Neutrophil (primary cell): ENCODE measurements around the gene AFAP1L2.
"Not testable (repeated sequence)": the region's sequence is repeated elsewhere in the genome, so short reads cannot be mapped to it uniquely, and the experiment has no call there.

Experiments
- H3K27ac ChIP-seq: fragments of 200-600 bp; sonication (generic); 2 replicates; pipeline ENCODE4 v1.5.1; 2016; ENCODE audit warnings: mild to moderate bottlenecking, moderate library complexity
- H3K27me3 ChIP-seq: fragments of 200-600 bp; sonication (generic); 2 replicates; pipeline ENCODE4 v1.6.0; 2016; ENCODE audit warnings: mild to moderate bottlenecking
- H3K36me3 ChIP-seq: fragments of 200-600 bp; sonication (generic); 2 replicates; pipeline ENCODE4 v1.5.1; 2017
- H3K4me1 ChIP-seq, 2 experiments: fragments of 200-600 bp in 1 of 2; sonication (generic) in 1 of 2; 1 replicate in 1 of 2; 2 replicates in 1 of 2; pipeline versions ENCODE4 v1.5.1 to v1.6.1; 2013 to 2016; ENCODE audit warnings: low read depth in 1 of 2, low read length in 1 of 2, mild to moderate bottlenecking in 1 of 2, moderate library complexity in 1 of 2; ENCODE audit not compliant: control insufficient read depth in 1 of 2, insufficient read depth in 1 of 2
- H3K4me3 ChIP-seq, 2 experiments: fragments of 200-600 bp in 1 of 2; sonication (generic) in 1 of 2; 1 replicate in 1 of 2; 2 replicates in 1 of 2; pipeline ENCODE4 v1.5.1; 2013 to 2016; ENCODE audit warnings: low read depth in 1 of 2, low read length in 1 of 2, mild to moderate bottlenecking in 1 of 2, moderate library complexity in 1 of 2
- H3K9me3 ChIP-seq: fragments of 200-600 bp; sonication (generic); 2 replicates; pipeline ENCODE4 v1.5.1; 2016
- CTCF ChIP-seq: fragments of 200-600 bp; sonication (generic); IDR thresholded peaks from 2 replicates; pipeline ENCODE4 v1.5.1; 2016; ENCODE audit warnings: antibody characterized with exemption

AFAP1L2 gene

GRCh38 chr10:114337510-114338462, 66.5 kb downstream of the AFAP1L2 start:
- Histone ChIP-seq H3K9me3 (no peaks in the 10 kb centered on the region), H3K4me3 (no peak overlapping the region), H3K36me3 (no peaks in the 10 kb centered on the region), H3K27ac (no peak overlapping the region), H3K4me1 (no peaks in the 10 kb centered on the region), H3K27me3 (peaks cover 21% of the 10 kb centered on the region)
- TF ChIP-seq CTCF, result no peak

GRCh38 chr10:114336823-114337509, 67.3 kb downstream of the AFAP1L2 start:
- H3K9me3 ChIP-seq, result no peaks in the 10 kb centered on the region

GRCh38 chr10:114335614-114336013, 68.7 kb downstream of the AFAP1L2 start:
- H3K27ac ChIP-seq, result no peak overlapping the region
- H3K9me3 ChIP-seq, result no peaks in the 10 kb centered on the region
- TF ChIP-seq CTCF, result no peak
- no peaks in the 10 kb centered on the region for H3K36me3 ChIP-seq
- H3K27me3 ChIP-seq, result peaks cover 28% of the 10 kb centered on the region
- H3K4me3 ChIP-seq, result no peak overlapping the region
- no peaks in the 10 kb centered on the region for H3K4me1 ChIP-seq

More at GRCh38 chr10:114336823-114337509, 67.3 kb downstream of the AFAP1L2 start:
- Histone ChIP-seq H3K4me1 (no peaks in the 10 kb centered on the region), H3K36me3 (no peaks in the 10 kb centered on the region), H3K4me3 (no peak overlapping the region), H3K27ac (no peak overlapping the region), H3K27me3 (peaks cover 28% of the 10 kb centered on the region)
- TF ChIP-seq CTCF, result no peak

GRCh38 chr10:114334301-114334700, 70.0 kb downstream of the AFAP1L2 start:
- no peaks in the 10 kb centered on the region for H3K36me3 ChIP-seq
- H3K27ac ChIP-seq, result no peak overlapping the region
- TF ChIP-seq CTCF, result no peak
- peaks cover 28% of the 10 kb centered on the region for H3K27me3 ChIP-seq
- no peaks in the 10 kb centered on the region for H3K9me3 ChIP-seq
- no peak overlapping the region for H3K4me3 ChIP-seq
- H3K4me1 ChIP-seq, result no peaks in the 10 kb centered on the region

- not testable (repeated sequence) for H3K27ac ChIP-seq, H3K36me3 ChIP-seq, H3K9me3 ChIP-seq, H3K4me3 ChIP-seq, H3K4me1 ChIP-seq
- peaks cover 28% of the 10 kb centered on the region for H3K27me3 ChIP-seq
These were observed 70.9 kb downstream of the AFAP1L2 start for GRCh38 chr10:114333441-114333840.
